ENCODE data around the gene AUTS2. TPM values are rescaled to one million over a fixed set of nuclear protein-coding genes. Genes with fewer than 3 reads are reported as not detected.

AUTS2 gene
- polyA plus RNA-seq, 1 donor from 2014 or later = 97.3 TPM

DNA sequence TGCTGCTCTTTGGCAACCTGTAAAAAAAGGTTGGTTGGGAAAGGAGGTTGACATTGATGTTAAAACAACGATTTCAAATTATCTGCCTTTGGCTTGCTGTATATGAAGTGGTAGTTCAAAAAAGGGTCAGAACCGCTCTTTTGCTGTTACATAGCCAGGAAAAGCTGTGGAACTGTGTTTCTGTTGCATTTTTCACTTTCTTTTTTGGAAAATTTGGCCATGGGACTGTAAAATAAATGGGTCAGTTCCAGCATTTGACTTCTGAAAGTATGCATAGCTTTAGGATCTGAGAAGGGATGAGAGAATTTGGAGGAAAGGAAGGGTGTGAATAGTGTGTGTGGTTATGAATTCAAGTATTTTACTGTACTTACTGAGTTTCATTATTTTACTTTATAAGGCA lies 7.3 kb downstream of the AUTS2 start:
- peak overlapping the region; percentile 3 for H3K4me3 ChIP-seq (ENCODE audit: low read length)
- no peaks in the 10 kb centered on the region for H3K9me3 ChIP-seq (ENCODE audit: low read length)
- peaks cover 97% of the 10 kb centered on the region for H3K79me2 ChIP-seq (replicated peaks; ENCODE audit: insufficient read depth, low read length)
- H3K27ac ChIP-seq (ENCODE audit: low read length) = no peak overlapping the region
- TF ChIP-seq EZH2 (IDR thresholded peaks at IDR 0.05; ENCODE audit: borderline replicate concordance, insufficient read depth, low read length, poor library complexity, severe bottlenecking) (no peak), RAD21 (conservative IDR thresholded peaks at IDR 0.05) (no peak), MXI1 (conservative IDR thresholded peaks at IDR 0.05; ENCODE audit: poor library complexity, severe bottlenecking) (no peak), TAF1 (IDR thresholded peaks at IDR 0.05; ENCODE audit: low read depth) (no peak), EP300 (conservative IDR thresholded peaks at IDR 0.05; ENCODE audit: poor library complexity, severe bottlenecking) (no peak), SMC3 (conservative IDR thresholded peaks at IDR 0.05; ENCODE audit: poor library complexity) (no peak), POLR2AphosphoS5 (IDR thresholded peaks at IDR 0.05) (no peak), REST (IDR thresholded peaks at IDR 0.05; ENCODE audit: borderline replicate concordance) (no peak)
- TF ChIP-seq, protein P1, sequence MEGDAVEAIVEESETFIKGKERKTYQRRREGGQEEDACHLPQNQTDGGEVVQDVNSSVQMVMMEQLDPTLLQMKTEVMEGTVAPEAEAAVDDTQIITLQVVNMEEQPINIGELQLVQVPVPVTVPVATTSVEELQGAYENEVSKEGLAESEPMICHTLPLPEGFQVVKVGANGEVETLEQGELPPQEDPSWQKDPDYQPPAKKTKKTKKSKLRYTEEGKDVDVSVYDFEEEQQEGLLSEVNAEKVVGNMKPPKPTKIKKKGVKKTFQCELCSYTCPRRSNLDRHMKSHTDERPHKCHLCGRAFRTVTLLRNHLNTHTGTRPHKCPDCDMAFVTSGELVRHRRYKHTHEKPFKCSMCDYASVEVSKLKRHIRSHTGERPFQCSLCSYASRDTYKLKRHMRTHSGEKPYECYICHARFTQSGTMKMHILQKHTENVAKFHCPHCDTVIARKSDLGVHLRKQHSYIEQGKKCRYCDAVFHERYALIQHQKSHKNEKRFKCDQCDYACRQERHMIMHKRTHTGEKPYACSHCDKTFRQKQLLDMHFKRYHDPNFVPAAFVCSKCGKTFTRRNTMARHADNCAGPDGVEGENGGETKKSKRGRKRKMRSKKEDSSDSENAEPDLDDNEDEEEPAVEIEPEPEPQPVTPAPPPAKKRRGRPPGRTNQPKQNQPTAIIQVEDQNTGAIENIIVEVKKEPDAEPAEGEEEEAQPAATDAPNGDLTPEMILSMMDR (IDR thresholded peaks at IDR 0.05; ENCODE audit: poor library complexity, severe bottlenecking) = no peak
- H3K36me3 ChIP-seq (ENCODE audit: insufficient read depth, low read length) = no peaks in the 10 kb centered on the region
- H3K9me2 ChIP-seq (ENCODE audit: insufficient read depth, low read length) = no peaks in the 10 kb centered on the region
- no peaks in the 10 kb centered on the region for H3K27me3 ChIP-seq (ENCODE audit: insufficient read depth, low read depth, low read length)
- H3K9ac ChIP-seq (ENCODE audit: low read length) = no peak overlapping the region
- no peak overlapping the region for H3K4me2 ChIP-seq (ENCODE audit: low read length)
- H3F3A ChIP-seq (ENCODE audit: insufficient read depth, low read length, poor library complexity, severe bottlenecking) = peaks cover 4% of the 10 kb centered on the region
- peaks cover 29% of the 10 kb centered on the region for H4K20me1 ChIP-seq (ENCODE audit: insufficient read depth)
- H2AFZ ChIP-seq (ENCODE audit: low read depth, low read length) = no peak overlapping the region

GRCh38 chr7:69608049-69608448 lies 9.8 kb downstream of the AUTS2 start:
- H3K9ac ChIP-seq (ENCODE audit: low read length) = no peak overlapping the region
- H2AFZ ChIP-seq (ENCODE audit: low read depth, low read length) = no peak overlapping the region
- TF ChIP-seq EP300 (conservative IDR thresholded peaks at IDR 0.05; ENCODE audit: poor library complexity, severe bottlenecking) (no peak), MXI1 (conservative IDR thresholded peaks at IDR 0.05; ENCODE audit: poor library complexity, severe bottlenecking) (no peak), TAF1 (IDR thresholded peaks at IDR 0.05; ENCODE audit: low read depth) (no peak), RAD21 (conservative IDR thresholded peaks at IDR 0.05) (no peak), REST (IDR thresholded peaks at IDR 0.05; ENCODE audit: borderline replicate concordance) (no peak), POLR2AphosphoS5 (IDR thresholded peaks at IDR 0.05) (no peak), SMC3 (conservative IDR thresholded peaks at IDR 0.05; ENCODE audit: poor library complexity) (no peak)
- TF ChIP-seq, protein P1 (IDR thresholded peaks at IDR 0.05; ENCODE audit: poor library complexity, severe bottlenecking) = no peak
- peaks cover 93% of the 10 kb centered on the region for H3K79me2 ChIP-seq (replicated peaks; ENCODE audit: insufficient read depth, low read length)
- peaks cover 32% of the 10 kb centered on the region for H4K20me1 ChIP-seq (ENCODE audit: insufficient read depth)
- no peak overlapping the region for H3K4me3 ChIP-seq (ENCODE audit: low read length)
- no peaks in the 10 kb centered on the region for H3K9me3 ChIP-seq (ENCODE audit: low read length)
- H3F3A ChIP-seq (ENCODE audit: insufficient read depth, low read length, poor library complexity, severe bottlenecking) = peaks cover 4% of the 10 kb centered on the region
- no peaks in the 10 kb centered on the region for H3K27me3 ChIP-seq (ENCODE audit: insufficient read depth, low read depth, low read length)
- H3K36me3 ChIP-seq (ENCODE audit: insufficient read depth, low read length) = no peaks in the 10 kb centered on the region
- no peaks in the 10 kb centered on the region for H3K9me2 ChIP-seq (ENCODE audit: insufficient read depth, low read length)
- H3K4me2 ChIP-seq (ENCODE audit: low read length) = no peak overlapping the region
- no peak overlapping the region for H3K27ac ChIP-seq (ENCODE audit: low read length)
